HG03442 (cell line): ENCODE results near the gene EPC2.
"Not testable (repeated sequence)": the region's sequence is repeated elsewhere in the genome, so short reads cannot be mapped to it uniquely, and the experiment has no call there.

Source experiments
- ATAC-seq: cut with Tn5 transposase; IDR thresholded peaks from one replicate; pipeline ENCODE4 v1.9.1; 2021; ENCODE audit warnings: mild to moderate bottlenecking, moderate library complexity; ENCODE audit not compliant: unreplicated experiment

The EPC2 gene

DNA sequence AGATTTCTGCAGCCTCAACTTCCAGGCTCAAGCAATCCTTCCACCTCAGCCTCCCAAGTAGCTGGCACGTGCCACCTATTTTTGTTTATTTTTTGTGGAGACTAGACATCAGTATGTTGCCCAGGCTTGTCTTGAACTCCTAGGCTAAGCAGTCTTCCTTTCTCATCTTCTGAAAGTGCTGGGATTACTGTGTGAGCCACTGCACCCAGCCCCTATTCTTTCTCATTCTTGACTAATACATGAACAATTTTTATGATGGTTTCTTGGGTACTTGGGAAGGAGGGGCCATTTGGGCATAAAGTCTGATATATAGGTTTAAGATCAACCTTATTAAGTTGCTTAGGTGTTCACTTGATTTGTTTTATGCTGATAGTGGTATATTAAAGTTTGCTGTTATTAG lies 26.2 kb downstream of the EPC2 start:
- no peak for ATAC-seq

DNA sequence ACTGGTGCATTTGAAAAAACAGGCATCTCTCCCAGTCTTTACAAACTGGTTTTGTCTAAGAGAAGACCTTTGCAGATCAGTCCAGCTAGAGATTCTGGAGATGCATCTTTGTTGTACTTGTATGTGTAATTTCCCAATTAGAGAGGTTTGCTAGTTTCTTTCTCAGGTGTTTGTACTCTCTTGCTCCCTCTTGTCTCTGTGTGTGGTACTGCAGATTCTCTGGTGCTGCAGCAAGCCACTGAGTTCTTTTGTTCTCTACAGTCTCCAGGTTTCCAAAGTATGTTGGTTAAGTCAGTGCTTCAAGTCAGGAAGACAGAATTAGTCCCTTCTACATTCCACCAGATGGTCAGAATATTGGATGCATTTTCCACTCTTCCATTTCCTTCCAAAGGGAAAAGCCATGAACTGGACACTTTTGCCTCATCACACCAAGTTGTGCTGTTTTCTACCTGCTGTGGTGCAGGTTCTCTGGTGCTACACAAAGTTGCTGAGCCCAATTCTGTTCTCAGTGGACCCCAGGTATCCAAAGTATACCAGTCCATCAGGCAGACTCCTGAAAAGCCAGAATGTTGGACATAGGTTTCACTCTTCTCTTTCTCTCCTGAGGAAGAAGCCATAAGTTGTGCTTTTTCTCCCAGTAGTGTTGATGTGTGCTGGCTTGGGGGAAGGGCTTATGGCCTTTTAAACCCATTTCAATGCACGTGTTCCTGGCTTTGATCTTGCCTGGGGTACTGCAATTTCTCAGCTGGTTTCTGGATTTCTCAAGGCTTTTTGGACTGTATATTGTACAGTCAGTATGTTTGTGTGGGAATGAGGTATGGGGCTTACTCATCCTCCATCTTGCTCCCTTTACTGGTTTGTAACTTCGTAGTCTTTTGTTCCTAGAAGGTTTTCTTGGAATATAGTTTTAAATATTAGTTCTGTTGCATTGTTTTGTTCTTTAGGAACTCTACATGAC lies 29.8 kb downstream of the EPC2 start:
- peak; percentile 55 for ATAC-seq

DNA sequence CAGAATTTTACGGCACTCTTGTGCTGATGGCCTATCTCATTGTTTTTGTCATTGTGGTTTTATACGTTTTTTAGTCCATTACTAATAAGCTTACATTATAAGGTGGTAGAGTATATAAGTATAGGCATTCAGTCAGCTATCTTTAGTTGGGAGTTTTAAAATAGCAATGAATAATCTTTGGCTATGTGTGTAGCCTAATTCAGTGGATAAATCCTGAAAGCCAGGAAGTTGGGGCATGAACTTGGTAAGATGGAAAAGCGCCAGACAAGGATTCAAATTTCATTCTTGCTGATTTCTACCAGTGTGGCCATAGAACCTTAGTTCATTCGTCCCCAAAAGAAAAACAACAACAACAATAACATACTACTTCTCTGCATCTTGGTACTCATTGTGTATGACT lies 31.2 kb downstream of the EPC2 start:
- no peak for ATAC-seq

DNA sequence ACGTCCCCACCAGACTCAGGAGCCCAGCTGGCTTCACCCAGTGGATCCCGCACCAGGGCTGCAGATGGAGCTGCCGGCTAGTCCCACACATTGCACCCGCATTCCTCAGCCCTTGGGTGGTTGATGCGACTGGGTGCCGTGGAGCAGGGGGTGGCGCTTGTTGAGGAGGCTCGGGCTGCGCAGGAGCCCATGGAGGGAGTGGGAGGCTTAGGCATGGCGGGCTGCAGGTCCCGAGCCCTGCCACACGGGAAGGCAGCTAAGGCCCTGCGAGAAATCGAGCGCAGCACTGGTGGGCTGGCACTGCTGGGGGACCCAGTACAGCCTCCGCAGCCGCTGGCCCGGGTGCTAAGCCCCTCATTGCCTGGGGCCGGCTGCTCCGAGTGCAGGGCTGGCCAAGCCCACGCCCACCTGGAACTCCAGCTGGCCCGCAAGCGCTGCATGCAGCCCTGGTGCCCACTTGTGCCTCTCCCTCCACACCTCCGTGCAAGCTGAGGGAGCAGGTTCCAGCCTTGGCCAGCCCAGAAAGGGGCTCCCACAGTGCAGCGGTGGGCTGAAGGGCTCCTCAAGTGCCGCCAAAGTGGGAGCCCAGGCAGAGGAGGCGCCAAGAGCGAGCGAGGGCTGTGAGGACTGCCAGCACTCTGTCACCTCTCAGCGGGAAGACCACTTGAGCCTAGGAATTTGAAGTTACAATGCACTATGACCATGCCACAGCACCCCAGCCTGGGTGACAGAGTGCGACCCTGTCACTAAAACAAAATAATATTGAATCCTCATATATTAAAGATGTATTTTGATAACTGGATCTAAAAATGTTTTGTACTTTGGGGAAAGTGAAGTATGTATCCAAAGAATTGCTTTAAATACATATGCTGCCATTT lies 34.0 kb downstream of the EPC2 start:
- not testable (repeated sequence) for ATAC-seq

DNA sequence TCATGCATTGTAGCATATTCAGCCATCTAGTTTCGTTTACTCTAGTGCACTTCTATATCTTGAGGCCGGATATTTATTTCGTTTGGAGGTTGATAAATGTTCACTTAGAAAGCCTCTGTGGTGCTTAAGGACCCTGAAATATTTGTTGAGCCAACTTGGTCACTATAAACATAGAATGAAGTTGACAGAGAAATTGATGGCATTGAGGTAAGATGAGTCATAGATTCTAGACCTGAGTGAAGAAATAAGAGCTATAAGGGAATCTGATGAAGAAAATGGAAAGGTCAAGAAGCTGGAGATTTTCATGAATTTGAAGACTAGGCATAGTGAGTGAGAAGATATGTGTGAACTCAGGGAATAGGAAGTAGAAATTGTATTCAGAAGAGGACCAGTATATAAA lies 35.9 kb downstream of the EPC2 start:
- no peak for ATAC-seq

DNA sequence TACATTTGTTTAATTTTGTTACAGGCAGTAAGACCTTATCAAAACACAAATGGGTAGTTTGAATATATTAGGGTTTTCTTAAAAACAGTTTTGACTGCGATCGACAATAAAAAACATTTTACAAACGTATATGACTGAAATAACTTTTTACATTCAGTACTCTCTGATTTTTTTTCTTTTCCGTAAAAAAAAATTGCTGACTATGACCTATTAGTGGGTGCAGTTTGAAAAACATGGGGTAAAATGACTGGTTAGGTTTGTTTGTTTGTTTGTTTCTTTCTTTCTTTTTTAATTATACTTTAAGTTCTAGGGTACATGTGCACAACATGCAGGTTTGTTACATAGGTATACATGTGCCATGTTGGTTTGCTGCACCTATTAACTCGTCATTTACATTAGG lies 36.9 kb downstream of the EPC2 start:
- ATAC-seq: no peak

DNA sequence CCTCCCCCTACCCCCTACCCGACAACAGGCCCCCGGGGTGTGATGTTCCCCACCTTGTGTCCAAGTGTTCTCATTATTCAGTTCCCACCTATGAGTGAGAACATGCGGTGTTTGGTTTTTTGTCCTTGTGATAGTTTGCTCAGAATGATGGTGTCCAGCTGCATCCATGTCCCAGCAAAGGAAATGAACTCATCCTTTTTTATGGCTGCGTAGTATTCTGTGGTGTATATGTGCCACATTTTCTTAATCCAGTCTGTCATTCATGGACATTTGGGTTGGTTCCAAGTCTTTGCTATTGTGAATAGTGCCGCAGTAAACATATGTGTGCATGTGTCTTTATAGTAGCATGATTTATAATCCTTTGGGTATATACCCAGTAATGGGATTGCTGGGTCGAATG lies 37.3 kb downstream of the EPC2 start:
- ATAC-seq: not testable (repeated sequence)

DNA sequence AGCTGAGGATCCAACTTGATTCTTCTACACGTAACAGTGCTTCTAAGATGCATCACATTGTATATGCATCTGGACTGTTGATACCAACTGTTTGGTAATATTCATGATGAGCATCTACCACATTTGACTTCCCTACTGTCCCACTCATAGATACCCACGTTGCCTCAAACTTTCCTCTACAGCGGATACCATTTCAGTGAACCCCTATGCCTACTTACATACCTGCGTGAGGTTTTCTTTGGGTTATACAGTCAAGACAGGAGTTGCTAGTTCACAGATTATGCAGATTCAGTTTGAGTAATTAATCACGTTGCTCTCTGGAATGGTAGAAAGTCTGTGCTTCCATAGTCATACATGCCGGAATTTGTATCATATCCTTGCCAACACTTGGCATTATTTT lies 40.0 kb downstream of the EPC2 start:
- no peak for ATAC-seq

DNA sequence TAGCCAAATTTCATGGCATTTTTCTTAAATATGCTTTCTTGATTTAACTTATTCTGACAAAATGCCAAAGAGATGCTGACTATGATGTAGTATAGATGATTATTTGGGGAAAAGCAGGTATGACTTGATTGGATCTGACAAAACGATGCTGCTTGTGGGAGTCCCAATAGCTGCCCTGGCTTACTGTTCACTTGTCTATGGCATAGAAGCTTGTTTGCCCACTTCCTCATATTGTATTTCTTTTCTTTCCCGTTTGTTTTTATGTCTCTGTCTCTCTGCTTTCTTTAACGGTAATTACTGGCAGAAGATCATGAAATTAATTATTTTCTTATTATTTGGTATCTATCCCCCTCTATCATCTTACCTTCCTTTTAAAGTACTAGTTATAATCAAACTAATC lies 43.0 kb downstream of the EPC2 start:
- ATAC-seq: no peak

DNA sequence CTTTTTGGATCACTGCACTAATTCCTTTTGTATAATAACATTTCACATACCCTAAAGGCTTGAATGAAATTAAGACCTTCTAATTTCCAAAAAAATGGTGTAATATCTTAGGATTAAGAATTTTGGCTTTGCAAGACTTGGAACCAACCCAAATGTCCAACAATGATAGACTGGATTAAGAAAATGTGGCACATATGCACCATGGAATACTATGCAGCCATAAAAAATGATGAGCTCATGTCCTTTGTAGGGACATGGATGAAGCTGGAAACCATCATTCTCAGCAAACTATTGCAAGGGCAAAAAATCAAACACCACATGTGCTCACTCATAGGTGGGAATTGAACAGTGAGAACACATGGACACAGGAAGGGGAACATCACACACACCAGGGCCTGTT lies 43.5 kb downstream of the EPC2 start:
- not testable (repeated sequence) for ATAC-seq

DNA sequence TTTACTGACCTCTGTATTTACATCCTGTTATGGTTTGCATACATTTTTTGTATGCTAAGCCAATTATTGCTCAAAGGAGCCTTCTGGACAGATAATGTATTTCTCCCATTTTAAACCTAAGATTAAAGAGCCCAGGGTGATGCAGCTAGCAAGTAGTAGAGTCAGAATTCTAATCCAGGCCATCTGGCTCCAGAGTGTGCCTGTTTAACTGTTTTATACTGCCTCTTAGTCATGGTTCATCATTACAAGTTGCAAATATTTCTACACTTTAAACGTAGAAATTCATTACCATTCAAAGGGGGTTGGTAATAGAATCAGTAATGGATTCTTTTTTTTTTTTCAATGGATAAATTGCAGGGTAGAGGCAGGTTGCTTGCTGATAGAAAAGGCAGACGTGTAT lies 52.4 kb downstream of the EPC2 start:
- ATAC-seq: no peak

DNA sequence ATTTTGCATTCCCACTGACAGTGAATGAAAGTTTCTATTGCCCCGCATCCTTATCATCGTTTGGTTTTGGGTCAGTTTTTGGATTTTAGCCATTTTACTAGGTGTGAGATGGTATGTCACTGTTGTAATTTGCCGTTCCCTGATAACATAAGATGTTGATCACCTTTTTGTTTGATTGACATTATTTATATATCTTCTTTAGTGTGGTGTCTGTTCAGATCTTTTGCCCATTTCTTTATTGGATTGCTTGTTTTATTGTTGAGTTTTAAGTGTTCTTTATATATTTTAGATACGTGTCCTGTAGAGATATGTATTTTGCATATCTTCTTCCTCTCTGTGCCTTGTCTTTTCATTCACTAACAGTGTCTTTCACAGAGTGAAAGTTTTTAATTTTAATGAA lies 55.3 kb downstream of the EPC2 start:
- ATAC-seq: no peak

DNA sequence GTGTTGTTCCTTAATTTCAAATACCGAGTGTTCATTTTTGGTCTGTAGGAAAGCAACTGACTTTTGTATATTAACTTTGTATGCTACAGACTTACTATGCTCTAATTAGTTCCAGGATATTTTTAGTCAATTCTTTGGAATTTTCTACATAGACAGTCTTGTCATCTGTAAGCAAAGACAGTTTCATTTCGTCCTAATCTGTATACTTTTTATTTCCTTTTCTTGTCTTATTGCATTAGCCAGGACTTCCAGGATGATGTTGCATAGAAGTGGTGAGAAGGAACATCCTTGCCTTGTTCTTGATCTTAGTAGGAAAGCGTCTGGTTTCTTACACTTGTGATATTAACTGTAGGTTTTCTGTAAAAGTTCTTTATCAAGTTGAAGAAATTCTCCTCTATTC lies 56.5 kb downstream of the EPC2 start:
- ATAC-seq: no peak

DNA sequence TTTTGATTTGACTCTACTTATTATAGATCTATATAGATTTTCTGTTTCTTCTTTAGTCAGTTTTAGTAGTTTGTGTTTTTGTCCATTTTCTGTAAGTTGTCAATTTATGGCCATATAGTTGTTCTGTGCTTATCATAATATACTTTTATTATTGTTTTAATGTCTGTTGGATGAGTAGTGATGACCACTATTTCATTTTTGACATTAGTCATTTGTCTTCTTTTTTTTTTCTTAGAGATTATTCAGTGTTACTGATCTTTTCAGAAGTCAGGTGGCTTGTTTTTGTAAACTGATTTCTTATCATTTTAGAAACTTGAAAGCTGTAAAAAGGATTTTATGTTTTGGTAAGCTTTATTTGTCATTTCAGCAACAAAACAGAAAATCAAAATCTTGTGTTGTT lies 57.3 kb downstream of the EPC2 start:
- no peak for ATAC-seq

DNA sequence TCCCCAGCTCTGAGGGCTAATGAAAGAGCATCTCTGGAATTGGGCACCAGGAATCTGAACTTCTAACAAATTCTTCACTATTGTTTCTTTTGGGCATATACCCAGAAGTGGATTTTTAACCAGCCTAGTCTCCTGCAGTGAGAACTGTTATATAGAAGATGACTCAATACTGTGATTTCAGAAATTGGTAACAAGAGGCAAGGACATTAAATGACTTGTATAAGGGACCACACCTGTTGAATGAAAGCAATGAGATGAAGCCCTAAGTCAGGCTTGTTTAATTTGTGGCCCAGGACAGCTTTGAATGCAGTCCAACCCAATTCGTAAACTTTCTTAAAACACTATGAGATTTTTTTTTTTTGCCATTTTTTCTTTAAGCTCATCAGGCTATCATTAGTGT lies 57.9 kb downstream of the EPC2 start:
- ATAC-seq: no peak

DNA sequence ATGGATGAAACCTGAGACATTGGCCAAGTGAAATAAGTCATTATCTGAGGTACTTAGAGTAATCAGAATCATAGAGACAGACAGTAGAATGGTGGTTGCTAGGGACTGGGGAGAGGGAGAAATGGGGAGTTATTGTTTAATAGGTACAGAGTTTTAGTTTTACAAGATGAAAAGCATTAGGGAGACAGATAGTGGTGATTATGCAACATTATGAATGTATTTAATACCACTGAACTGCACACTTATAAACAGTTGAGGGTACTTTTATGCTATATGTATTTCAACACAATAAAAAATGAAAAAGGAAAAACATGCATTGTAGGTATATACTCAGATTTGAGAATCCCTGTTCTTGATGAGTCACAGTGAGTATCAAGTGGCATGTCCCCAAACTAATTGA lies 59.7 kb downstream of the EPC2 start:
- no peak for ATAC-seq

DNA sequence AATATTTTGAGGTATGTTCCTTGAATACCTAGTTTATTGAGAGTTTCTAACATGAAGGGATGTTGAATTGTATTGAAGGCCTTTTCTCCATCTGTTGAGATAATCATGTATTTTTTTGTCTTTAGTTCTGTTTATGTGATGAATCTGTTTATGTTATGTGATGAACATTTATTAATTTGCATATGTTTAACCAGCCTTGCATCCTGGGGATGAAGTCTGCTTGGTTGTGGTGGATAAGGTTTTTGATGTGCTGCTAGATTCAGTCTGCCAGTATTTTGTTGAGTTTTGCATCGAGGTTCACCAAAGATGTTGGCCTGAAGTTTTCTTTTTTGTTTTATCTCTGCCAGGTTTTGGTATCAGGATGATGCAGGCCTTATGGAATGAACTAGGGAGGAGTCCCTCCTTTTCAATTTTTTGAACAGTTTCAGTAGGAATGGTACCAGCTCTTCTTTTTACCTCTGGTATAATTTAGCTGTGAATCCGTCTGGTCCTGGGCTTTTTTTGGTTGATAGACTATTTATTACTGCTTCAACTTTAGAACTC lies 71.9 kb downstream of the EPC2 start:
- ATAC-seq: no peak

DNA sequence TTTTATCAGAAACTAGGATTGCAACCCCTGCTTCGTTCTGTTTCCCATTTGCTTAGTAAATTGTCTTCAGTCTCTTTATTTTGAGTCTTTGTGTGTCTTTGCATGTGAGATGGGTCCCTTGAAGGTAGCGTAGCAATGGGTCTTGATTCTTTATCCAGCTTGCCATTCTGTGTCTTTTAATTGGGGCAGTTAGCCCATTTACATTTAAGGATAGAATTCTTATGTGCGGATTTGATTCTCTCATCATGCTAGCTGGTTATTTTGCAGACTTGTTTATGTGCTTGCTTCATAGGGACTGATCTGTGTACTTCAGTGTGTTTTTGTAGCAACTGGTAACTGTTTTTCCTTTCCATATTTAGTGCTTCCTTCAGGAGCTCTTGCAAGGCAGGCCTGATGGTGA lies 73.5 kb downstream of the EPC2 start:
- no peak for ATAC-seq

DNA sequence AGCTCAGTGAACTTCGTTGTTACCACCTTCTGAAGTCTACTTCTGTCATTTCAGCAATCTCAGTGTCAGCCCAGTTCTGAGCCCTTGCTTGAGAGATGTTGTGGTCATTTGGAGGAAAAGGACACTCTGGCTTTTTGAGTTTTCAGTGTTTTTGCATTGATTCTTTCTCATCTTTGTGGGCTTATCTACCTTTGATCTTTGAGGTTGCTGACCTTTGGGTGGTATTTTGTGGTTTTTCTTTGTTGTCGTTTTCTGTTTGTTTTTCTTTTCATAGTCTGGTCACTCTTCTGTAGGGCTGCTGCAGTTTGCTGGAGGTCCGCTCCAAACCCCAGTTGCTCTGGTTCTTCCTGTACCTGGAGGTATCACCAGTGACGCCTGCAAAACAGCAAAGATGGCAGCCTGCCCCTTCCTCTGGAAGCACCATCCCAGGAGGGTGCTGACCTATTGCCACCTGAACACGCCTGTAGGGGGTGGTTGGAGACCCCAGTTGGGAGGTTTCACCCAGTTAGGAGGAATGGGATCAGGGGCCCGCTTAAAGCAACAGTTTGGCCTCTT lies 74.7 kb downstream of the EPC2 start:
- ATAC-seq: no peak

DNA sequence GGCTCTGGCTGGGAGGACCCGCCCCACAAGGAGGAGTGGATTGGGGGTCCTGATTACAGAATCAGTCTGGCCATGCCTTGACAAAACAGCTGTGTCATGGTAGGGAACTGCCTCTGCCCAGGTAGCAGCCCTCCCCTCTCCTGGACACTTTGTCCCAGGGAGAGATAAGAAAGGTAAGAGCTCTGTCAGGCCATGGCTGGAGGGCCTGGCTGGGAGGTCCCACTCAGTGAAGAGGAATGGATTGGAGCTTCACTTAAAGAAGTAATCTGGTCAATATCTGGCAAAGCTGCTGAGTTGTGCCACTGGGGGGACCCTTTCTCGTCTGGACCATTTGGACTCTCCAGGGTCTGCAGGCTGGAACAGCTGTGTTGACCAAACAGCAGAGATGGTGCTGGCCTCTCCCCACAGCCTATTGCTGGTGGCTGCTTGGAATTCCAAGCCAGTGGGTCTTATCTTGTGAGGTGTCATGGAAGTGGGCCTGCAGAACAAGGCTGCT lies 75.4 kb downstream of the EPC2 start:
- no peak for ATAC-seq

DNA sequence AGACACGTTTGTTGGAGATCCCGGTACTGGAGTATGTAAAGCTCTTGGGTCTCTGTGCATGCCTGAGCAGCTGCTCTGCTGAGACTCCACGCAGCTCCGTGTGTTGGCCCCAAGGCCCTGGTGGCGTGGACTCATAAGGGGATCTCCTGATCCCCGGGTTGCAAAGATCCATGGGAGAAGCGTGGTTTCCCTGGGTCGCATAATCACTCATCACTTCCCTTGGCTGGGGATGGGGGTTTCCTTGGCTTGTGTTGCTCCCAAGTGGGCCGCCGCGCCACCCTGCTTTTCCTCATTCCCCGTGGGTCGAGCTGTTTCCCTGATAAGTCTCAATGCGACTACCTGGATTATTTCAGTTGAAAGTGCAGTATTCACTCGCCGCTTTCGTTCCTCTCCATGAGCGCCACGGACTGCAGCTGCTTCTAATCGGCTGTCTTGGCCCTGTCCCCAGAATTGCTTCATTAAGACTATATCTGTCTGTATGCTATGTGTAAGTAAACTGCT lies 76.0 kb downstream of the EPC2 start:
- no peak for ATAC-seq
